SK-N-SH (cell line): ENCODE results near the gene EFCC1. TPM values are rescaled to one million over a fixed set of nuclear protein-coding genes. Genes with fewer than 3 reads are reported as not detected.

Experiments used
- CTCF ChIA-PET: fragments of 300-600, 350-600 bp; formaldehyde crosslinking; extraction: SDS; loops from one replicate; lab custom pipeline; 2021; lab: Yijun Ruan, JAX
- POLR2A ChIA-PET: fragments of 350-600 bp; sonication (Branson Sonifier 250); formaldehyde crosslinking; extraction: SDS; loops from one replicate; lab custom pipeline; 2020; ENCODE audit warnings: antibody characterized with exemption, inconsistent platforms; lab: Yijun Ruan, JAX
- DNase-seq: peaks from one replicate; pipeline ENCODE4 v3.0.0; 2012
- H2AFZ ChIP-seq: fragments of 200-600 bp; sonication (generic); 2 replicates; pipeline ENCODE4 v1.8.1; 2016; ENCODE audit warnings: antibody characterized with exemption, mild to moderate bottlenecking, low read depth
- H3F3A ChIP-seq: fragments of 200-600 bp; sonication (generic); replicated peaks from 2 replicates; pipeline ENCODE3; 2016; ENCODE audit warnings: antibody characterized with exemption, mild to moderate bottlenecking; ENCODE audit not compliant: insufficient read depth
- H3K27ac ChIP-seq, 2 experiments: fragments of 200-500 bp in 1 of 2; fragments of 200-600 bp in 1 of 2; sonication (Bioruptor generic) in 1 of 2; sonication (generic), shearing (Covaris generic) in 1 of 2; 2 replicates each; pipeline versions ENCODE4 v1.5.1 to v1.6.1; 2014 to 2016; ENCODE audit warnings: low read depth in 2 of 2, inconsistent platforms in 1 of 2, low read length in 1 of 2, mild to moderate bottlenecking in 1 of 2, mixed read lengths in 1 of 2
- H3K27me3 ChIP-seq: fragments of 200-600 bp; sonication (generic), shearing (Covaris generic); 2 replicates; pipeline ENCODE4 v1.6.1; 2016; ENCODE audit warnings: mixed run types; ENCODE audit not compliant: insufficient read depth
- H3K36me3 ChIP-seq, 2 experiments: fragments of 200-500 bp in 1 of 2; fragments of 200-600 bp in 1 of 2; sonication (Bioruptor generic) in 1 of 2; sonication (generic) in 1 of 2; replicated peaks in 1 of 2; 2 replicates each; pipeline versions ENCODE3 to v1.5.1; 2014 to 2016; ENCODE audit warnings: low read length in 1 of 2, mild to moderate bottlenecking in 1 of 2; ENCODE audit not compliant: insufficient read depth in 2 of 2, control insufficient read depth in 1 of 2
- H3K4me1 ChIP-seq, 2 experiments: fragments of 200-500 bp in 1 of 2; fragments of 200-600 bp in 1 of 2; sonication (Bioruptor generic) in 1 of 2; sonication (generic), shearing (Covaris generic) in 1 of 2; 2 replicates each; pipeline versions ENCODE4 v1.5.1 to v1.6.1; 2014 to 2016; ENCODE audit warnings: low read depth in 1 of 2, low read length in 1 of 2, mixed run types in 1 of 2; ENCODE audit not compliant: insufficient read depth in 2 of 2, control insufficient read depth in 1 of 2
- H3K4me2 ChIP-seq: fragments of 200-600 bp; sonication (generic), shearing (Covaris generic); 2 replicates; pipeline ENCODE4 v1.6.1; 2017; ENCODE audit warnings: mixed run types
- H3K4me3 ChIP-seq, 2 experiments: fragments of 200-500 bp in 1 of 2; fragments of 200-600 bp in 1 of 2; sonication (Bioruptor generic) in 1 of 2; sonication (generic), shearing (Covaris generic) in 1 of 2; 2 replicates each; pipeline versions ENCODE4 v1.5.1 to v1.8.1; 2014 to 2016; ENCODE audit warnings: low read depth in 2 of 2, inconsistent platforms in 1 of 2, low read length in 1 of 2, mild to moderate bottlenecking in 1 of 2, mixed read lengths in 1 of 2, moderate library complexity in 1 of 2
- H3K79me2 ChIP-seq: fragments of 200-600 bp; sonication (generic); 2 replicates; pipeline ENCODE4 v1.8.1; 2017; ENCODE audit warnings: mild to moderate bottlenecking; ENCODE audit not compliant: insufficient read depth
- H3K9ac ChIP-seq: fragments of 200-600 bp; sonication (generic); 2 replicates; pipeline ENCODE4 v1.6.1; 2017; ENCODE audit warnings: mixed run types
- H3K9me2 ChIP-seq: fragments of 200-600 bp; sonication (generic); 2 replicates; pipeline ENCODE4 v1.6.1; 2017; ENCODE audit warnings: mixed run types
- H3K9me3 ChIP-seq: fragments of 200-600 bp; sonication (generic); 2 replicates; pipeline ENCODE4 v1.6.1; 2017; ENCODE audit warnings: mixed run types, mild to moderate bottlenecking, moderate library complexity
- H4K20me1 ChIP-seq: fragments of 200-600 bp; sonication (generic); 2 replicates; pipeline ENCODE4 v1.6.1; 2017; ENCODE audit warnings: mild to moderate bottlenecking, mixed run types; ENCODE audit not compliant: insufficient read depth
- FOSL2 ChIP-seq: IDR thresholded peaks from 2 replicates; pipeline ENCODE4 v1.4.0; 2012; ENCODE audit warnings: low read depth, mild to moderate bottlenecking, moderate library complexity, borderline replicate concordance
- IRF3 ChIP-seq: fragments of 150-350 bp; IDR thresholded peaks from 2 replicates; pipeline ENCODE4 v1.6.1; 2016; ENCODE audit warnings: mild to moderate bottlenecking, low read depth, low read length
- MEF2A ChIP-seq: IDR thresholded peaks from 2 replicates; pipeline ENCODE4 v1.4.0; 2012; ENCODE audit warnings: low read depth, borderline replicate concordance
- NFIC ChIP-seq: IDR thresholded peaks from 2 replicates; pipeline ENCODE4 v1.4.0; 2012; ENCODE audit warnings: borderline replicate concordance
- RCOR1 ChIP-seq: fragments of 150-350 bp; IDR thresholded peaks from 2 replicates; pipeline ENCODE4 v1.6.1; 2017; ENCODE audit warnings: antibody characterized with exemption, low read length
- RFX5 ChIP-seq: IDR thresholded peaks from 2 replicates; pipeline ENCODE4 v1.6.1; 2012; ENCODE audit warnings: mild to moderate bottlenecking, improper control_type of control experiment, low read length
- SMC3 ChIP-seq: IDR thresholded peaks from 2 replicates; pipeline ENCODE4 v1.6.1; 2012; ENCODE audit warnings: low read depth, low read length, improper control_type of control experiment
- USF1 ChIP-seq: IDR thresholded peaks from 2 replicates; pipeline ENCODE4 v1.4.0; 2012; ENCODE audit warnings: low read depth, borderline replicate concordance
- ZBTB33 ChIP-seq: IDR thresholded peaks from 2 replicates; pipeline ENCODE4 v1.4.0; 2012; ENCODE audit warnings: low read depth, borderline replicate concordance
- WGBS: methylation state at CpG from one replicate; pipeline ENCODE4 v1.1.6; 2017; ENCODE audit warnings: low lambda C conversion rate; 5-methylcytosine and 5-hydroxymethylcytosine counted together
- polyA plus RNA-seq, 3 experiments: library from polyadenylated mRNA; depleted of rRNA; stranded (reverse); fragments of >200 nt; gene quantifications; 2 replicates each; pipeline ENCODE4 v1.2.3, GENCODE V29; 2012
- TF ChIP-seq, protein P1 (sequence below): IDR thresholded peaks from 2 replicates; pipeline ENCODE4 v1.4.0; 2012; ENCODE audit warnings: low read depth

EFCC1 gene
- polyA plus RNA-seq, 1 of the 3 experiments (the other 2 are of a cell fraction): not detected

GRCh38 chr3:128992926-128993460, 8.1 kb upstream of the EFCC1 start:
- ChIA-PET CTCF (interaction anchor here (0.8 to 5.4 kb wide), 5 partner anchors 11 to 252 kb away, joined by 3 to 43 read pairs (median 5); no protein-coding TSS in a partner anchor), POLR2A (no interaction called here)
- Histone ChIP-seq H3K9me2 (no peaks in the 10 kb centered on the region), H3K4me3 (no peak overlapping the region), H3K4me1 (peaks cover 0 to 15% of the 10 kb centered on the region in 2 experiments; a peak in 1 of 4 replicates), H3K9me3 (no peaks in the 10 kb centered on the region), H3F3A (no peaks in the 10 kb centered on the region), H3K27me3 (peaks cover 21% of the 10 kb centered on the region), H3K36me3 (no peaks in the 10 kb centered on the region), H3K27ac (no peak overlapping the region), H3K9ac (no peak overlapping the region), H4K20me1 (no peaks in the 10 kb centered on the region), H3K4me2 (no peak overlapping the region), H3K79me2 (no peaks in the 10 kb centered on the region), H2AFZ (no peak overlapping the region)
- 95% methylated on average over 13 of the region's 20 CpGs for WGBS
- TF ChIP-seq ZBTB33: no peak
- no peak for TF ChIP-seq RCOR1
- no peak for TF ChIP-seq USF1
- TF ChIP-seq, protein P1, sequence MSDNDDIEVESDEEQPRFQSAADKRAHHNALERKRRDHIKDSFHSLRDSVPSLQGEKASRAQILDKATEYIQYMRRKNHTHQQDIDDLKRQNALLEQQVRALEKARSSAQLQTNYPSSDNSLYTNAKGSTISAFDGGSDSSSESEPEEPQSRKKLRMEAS: no peak
- no peak for TF ChIP-seq IRF3
- no peak for TF ChIP-seq FOSL2
- no peak for TF ChIP-seq SMC3
- TF ChIP-seq RFX5: no peak
- TF ChIP-seq MEF2A: no peak
- no peak for DNase-seq

- Histone ChIP-seq H3F3A (no peaks in the 10 kb centered on the region), H2AFZ (peak within 1 kb of the TSS; percentile 76), H3K79me2 (no peaks in the 10 kb centered on the region), H3K9me2 (no peaks in the 10 kb centered on the region), H3K4me1 (peaks cover 0 to 15% of the 10 kb centered on the region in 2 experiments; a peak in 1 of 4 replicates), H3K9ac (no peak within 1 kb of the TSS), H3K9me3 (no peaks in the 10 kb centered on the region), H3K4me3 (peak within 1 kb of the TSS; percentile 43 to 52), H4K20me1 (no peaks in the 10 kb centered on the region), H3K4me2 (peak within 1 kb of the TSS; percentile 69), H3K36me3 (no peaks in the 10 kb centered on the region), H3K27me3 (peaks cover 21% of the 10 kb centered on the region)
- CTCF ChIA-PET: interaction anchor here (0.8 to 5.4 kb wide), 6 partner anchors 11 to 252 kb away, joined by 3 to 43 read pairs (median 4); no protein-coding TSS in a partner anchor
- DNase-seq: peak; percentile 97
- 73% methylated on average over 16 of the region's 57 CpGs for WGBS
- TF ChIP-seq ZBTB33 (no peak), NFIC (no peak)
- TF ChIP-seq, all 33 proteins: peak for 0
- POLR2A ChIA-PET: interaction anchor here (0.7 to 1.1 kb wide), 3 partner anchors 17 to 128 kb away, joined by 3 to 4 read pairs (median 3); no protein-coding TSS in a partner anchor
- H3K27ac ChIP-seq: no peak within 1 kb of the TSS
Observed at GRCh38 chr3:128993461-128994172, 7.5 kb upstream of the EFCC1 start, which contains the start of gene CFAP92. TSS of gene CFAP92 (minus strand) at chr3:128994076. CDS start at chr3:128993304, 772 bp downstream.
